A204.1 (cell line): ENCODE results near the gene FAM204A.
A peak's percentile ranks its signal among the peaks of the same experiment; 100 is the strongest.

Source experiments
- FAIRE-seq: peaks from 2 replicates; lab custom pipeline; 2012; peaks lifted over from hg19 to GRCh38; lab: Jason Lieb, UNC

The FAM204A gene

GRCh38 chr10:118341791-118342637 lies at the start of gene FAM204A:
FAM204A (minus strand) TSS chr10:118342324; CDS start chr10:118336415, 5,909 bp downstream.
- peak; percentile 96 for FAIRE-seq

DNA sequence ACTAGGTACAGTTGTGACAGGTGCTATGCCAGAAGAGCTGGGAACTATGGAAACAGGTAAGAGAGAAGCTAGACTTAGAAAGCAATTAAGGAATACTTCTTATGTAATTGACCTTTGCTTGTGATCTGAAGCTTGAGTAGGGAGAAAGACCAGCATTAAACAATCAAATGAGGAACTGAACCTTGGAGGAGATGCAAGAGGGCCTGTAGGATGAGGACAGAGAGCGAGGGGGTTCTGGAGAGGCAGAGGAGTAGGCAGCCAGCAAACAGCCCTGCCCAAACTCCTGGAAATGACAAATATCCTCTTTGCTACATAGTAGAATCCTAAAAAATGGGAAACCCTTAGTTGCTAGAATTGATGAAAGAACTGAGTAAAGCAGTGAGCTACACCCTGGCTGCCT lies 41.6 kb upstream of the FAM204A start:
- no peak for FAIRE-seq

- FAIRE-seq, result no peak
These were observed 41.1 kb upstream of the FAM204A start for GRCh38 chr10:118383063-118383689.

- FAIRE-seq, result no peak
These were observed 32.3 kb upstream of the FAM204A start for GRCh38 chr10:118374404-118374803.

GRCh38 chr10:118373786-118374185 lies 31.7 kb upstream of the FAM204A start:
- no peak for FAIRE-seq

- no peak for FAIRE-seq
These were observed 28.4 kb upstream of the FAM204A start for GRCh38 chr10:118370499-118370898.

DNA sequence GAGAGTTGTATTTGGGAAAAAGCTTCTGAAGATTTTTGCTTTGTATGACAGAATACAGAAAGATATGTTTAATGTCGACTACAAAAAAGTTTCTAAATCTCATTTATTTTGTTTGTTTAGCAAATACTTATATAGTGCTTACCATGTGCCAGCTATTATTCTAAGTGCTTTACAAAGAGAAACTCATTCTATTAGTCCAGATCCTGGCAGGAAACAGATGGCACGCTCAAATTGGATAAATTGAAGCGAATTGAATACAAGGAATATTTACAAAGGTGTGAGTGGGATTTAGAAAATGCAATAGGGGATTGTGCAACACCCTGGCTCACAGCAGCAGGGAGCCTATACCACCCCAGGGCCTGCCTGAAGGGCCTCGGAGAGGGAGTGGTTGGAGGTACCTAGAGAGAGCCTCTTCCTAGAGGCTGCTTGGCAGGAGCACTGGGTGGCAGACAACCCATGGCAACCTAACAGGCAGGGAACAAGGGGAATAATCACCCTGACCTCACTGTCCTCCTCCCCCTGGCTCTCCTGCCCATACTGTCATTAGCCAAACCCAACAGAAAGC lies 27.6 kb upstream of the FAM204A start:
- no peak for FAIRE-seq

DNA sequence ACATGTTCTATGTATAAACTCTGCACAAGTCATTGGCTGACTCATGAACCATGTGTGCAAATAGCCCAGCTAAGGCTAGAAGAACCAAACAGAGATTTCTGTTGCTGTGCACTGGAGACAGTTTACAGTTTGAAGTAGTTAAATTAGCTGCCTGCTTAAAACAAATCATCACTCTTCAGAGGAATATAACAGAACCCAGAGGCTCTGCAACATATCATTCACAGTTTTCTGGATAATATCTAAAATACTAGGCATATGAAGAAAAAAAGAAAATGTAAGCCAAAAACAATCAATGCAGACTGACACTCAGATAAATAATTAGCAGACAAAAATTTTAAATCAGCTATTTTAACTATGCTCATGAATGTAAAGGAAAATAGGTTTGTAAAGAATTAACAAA lies 23.6 kb upstream of the FAM204A start:
- no peak for FAIRE-seq

GRCh38 chr10:118362103-118362502 lies 20.0 kb upstream of the FAM204A start:
- FAIRE-seq, result no peak

DNA sequence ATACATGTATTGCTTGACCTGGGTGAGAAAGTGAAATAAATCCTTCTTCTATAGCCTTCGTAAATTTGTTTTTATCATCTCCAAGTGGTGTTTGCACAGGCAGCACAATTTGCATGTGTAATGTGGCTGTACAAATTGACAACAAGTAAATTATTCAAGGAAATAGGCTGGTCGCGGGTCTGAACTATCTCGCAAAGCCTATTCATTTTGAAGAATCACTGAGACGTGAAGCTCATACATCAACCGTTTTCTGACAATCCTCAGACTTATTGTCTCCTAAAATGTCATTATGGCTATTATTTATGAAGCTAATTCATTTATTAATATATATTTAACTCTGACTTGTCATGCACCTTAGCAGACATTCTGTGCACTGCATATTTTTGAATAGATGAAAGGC lies 16.2 kb upstream of the FAM204A start:
- no peak for FAIRE-seq

GRCh38 chr10:118357841-118358240 lies 15.7 kb upstream of the FAM204A start:
- FAIRE-seq, result no peak

- FAIRE-seq, result no peak
These were observed 14.5 kb upstream of the FAM204A start for GRCh38 chr10:118356628-118357027.

GRCh38 chr10:118355234-118355633 lies 13.1 kb upstream of the FAM204A start:
- no peak for FAIRE-seq

DNA sequence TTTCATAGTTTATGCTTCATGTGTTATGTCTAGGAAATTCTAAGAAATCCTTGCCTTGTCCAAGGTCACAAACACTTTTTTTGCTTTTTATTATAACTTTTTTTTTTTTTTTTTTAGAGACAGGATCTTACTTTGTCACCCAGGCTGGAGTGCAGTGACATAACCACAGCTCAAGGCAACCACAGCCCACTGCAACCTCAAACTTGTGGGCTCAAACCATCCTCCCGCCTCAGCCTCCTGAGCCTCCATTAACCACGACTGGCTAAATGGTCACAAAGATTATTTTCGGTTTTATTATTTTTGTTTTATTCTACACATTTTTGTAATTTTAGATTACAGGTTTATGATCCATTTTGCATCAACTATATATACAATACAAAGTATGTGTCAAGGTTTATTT lies 7.1 kb upstream of the FAM204A start:
- FAIRE-seq, result no peak

DNA sequence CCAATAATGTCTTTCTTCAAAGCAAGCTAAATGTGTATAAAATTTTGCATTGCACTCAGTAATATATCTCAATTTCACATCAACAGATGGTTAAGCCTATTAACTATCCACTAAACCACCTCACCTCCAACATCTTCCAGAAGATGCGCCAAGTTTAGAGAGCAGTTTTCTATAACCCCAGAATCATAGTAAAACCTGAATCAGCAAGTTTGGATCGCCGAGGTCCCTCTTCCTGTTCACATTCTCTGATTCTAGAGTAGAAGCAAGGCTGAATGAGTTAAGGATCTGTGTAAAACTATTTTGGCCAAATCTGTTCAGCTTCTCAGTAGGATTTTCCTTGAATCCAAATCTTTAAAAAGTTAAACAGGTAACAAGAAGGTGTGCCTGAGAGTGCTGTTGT lies 1.4 kb upstream of the FAM204A start:
- no peak for FAIRE-seq

- no peak for FAIRE-seq
These were observed 991 bp upstream of the FAM204A start for GRCh38 chr10:118343115-118343514.

DNA sequence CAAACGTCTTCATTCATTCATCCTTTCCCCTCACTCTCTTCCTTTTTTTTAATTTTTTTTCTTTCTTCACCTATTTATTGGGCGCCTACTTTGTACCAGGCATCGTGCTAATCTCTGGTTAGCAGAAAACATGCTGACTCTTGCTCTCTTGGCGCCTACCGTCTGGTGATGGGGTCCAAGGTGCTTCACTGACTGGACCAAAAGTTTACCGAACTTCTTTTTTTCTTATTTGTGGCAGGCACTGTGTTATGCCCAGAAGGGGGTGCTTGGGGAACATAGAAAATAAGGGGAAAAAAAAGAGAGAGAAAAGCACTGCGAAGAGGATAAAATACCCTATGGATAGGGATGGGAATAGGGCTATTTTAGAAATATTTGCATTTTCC lies 505 bp upstream of the FAM204A start:
- no peak for FAIRE-seq

DNA sequence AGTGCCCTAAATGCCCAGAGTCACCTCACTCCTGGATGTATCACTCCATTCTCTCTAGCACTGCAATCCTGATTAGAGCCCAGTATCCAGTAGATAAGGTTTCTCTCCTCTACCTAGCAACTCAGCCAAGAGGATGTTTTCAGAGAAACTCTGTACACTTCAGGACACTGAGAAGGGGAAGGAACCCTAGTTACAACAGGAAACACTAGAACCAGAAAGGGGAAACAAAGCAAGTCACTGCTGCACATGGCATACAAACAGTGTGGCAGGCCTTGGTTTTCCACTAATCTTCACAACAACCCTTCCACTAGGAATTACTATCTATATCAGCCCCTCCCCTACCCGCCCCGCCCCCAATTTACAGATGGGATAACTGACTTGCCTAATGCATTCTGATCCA lies 1.6 kb downstream of the FAM204A start:
- no peak for FAIRE-seq

GRCh38 chr10:118339111-118339510 lies 3.0 kb downstream of the FAM204A start:
- no peak for FAIRE-seq

DNA sequence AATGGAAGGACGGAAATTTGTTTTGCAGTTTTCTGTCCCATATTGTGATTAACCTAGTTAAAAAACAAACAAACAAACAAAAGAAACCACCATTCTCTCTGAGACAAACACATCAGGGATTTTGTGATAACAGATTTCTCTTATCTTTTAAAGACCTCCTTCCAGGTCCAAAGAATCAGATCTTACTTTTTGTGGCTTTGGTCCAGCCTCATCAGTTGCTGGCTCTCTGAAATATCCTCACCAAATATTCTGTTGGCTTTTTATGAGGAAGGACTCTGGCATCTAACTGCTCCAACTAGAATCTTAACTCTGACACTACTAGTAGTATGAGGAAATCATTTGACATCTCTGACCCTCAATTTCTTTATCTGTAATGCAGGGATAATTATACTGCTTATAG lies 4.8 kb downstream of the FAM204A start:
- FAIRE-seq, result no peak

- no peak for FAIRE-seq
These were observed 8.3 kb downstream of the FAM204A start for GRCh38 chr10:118333871-118334270.

- no peak for FAIRE-seq
These were observed 9.0 kb downstream of the FAM204A start for GRCh38 chr10:118332948-118333710.

DNA sequence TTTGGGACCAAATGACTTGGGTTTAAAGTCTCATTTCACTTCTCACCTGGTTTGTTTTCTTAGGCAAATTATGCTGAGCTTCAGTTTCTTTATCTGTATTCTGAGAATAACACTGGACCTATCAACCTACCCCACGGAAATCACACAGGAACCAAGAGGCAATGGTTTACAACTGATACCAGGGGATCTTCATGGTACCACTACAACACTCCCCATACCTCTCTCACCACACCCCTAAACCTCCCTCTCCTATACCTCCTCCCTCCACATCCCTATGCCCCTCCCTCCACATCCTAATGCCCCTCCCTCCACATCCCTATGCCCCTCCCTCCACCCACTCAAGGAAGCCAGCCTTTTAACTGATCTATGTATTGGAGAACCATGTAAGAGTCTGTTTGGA lies 9.9 kb downstream of the FAM204A start:
- no peak for FAIRE-seq
